Right kidney (tissue), 1 donor: ENCODE results near the gene ZFP64.

ENCODE experiments used
- DNase-seq: peaks from one replicate; pipeline ENCODE4 v3.0.0-alpha.2; 2016

Gene ZFP64

GRCh38 chr20:52105442-52106422 lies 85.8 kb downstream of the ZFP64 start:
- DNase-seq, result no peak

- peak; percentile 76 for DNase-seq
These were observed 86.8 kb downstream of the ZFP64 start for GRCh38 chr20:52104546-52105441.

- DNase-seq, result peak; percentile 61
These were observed 87.5 kb downstream of the ZFP64 start for GRCh38 chr20:52103913-52104545.

GRCh38 chr20:52103335-52103912 lies 88.2 kb downstream of the ZFP64 start:
- DNase-seq, result no peak

GRCh38 chr20:52102559-52102958 lies 89.0 kb downstream of the ZFP64 start:
- no peak for DNase-seq

- no peak for DNase-seq
These were observed 89.5 kb downstream of the ZFP64 start for GRCh38 chr20:52102126-52102525.
